Measurements from ENCODE around the gene ASB13.
"Not testable (repeated sequence)": the region's sequence is repeated elsewhere in the genome, so short reads cannot be mapped to it uniquely, and the experiment has no call there.

Gene ASB13

DNA sequence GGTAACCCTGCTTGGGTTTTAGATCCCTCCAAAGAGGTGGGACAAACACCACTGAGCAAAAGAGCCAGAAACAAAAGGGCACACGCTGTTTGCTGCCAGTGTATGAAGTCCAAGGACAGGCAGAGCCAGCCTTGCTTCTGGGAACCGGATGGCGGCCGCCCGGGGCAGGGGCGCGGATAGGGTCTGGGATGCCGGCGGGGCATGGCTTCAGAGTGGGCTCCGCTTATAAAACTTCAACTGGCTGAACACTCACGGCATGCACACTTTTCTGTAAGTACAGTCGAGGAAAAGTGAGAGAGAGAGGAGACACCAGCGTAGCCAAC is 62.6 kb downstream of the ASB13 start:
- no peak for DNase-seq

DNA sequence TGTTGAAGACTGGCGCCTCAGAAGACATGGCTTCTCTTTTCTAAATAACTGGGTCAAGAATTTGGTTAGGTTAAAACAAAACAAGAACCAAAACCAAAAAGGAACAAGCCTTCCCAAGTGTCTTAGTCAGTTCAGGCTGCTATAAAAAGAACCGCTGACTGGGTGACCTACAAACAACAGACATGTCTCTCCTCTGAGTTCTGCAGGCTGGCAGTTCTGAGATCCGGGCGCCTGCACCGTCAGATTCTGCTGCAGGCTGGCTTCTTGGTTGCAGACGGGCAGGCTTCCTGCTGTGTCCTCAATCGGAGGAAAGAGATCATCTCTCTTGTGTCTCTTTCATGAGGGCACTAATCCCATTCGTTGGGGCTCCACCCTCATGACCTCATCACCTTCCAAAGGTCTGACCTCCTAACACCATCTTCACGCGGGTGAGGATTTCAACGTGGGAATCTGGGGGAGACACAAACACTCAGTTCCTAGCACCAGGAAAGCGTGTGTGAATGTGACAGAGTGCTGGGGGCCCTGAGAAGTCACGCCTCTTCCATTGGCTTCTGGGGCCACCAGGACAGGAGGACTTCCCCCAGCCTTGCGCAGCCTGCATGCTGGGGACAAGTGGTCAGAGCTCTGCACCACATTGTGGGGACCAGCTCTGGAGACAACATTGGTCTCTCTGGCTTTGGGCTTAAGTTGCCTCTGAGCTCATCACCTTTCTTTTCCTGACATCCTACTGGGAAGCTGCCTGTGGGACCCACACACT is 63.1 kb downstream of the ASB13 start:
- no peak for DNase-seq

DNA sequence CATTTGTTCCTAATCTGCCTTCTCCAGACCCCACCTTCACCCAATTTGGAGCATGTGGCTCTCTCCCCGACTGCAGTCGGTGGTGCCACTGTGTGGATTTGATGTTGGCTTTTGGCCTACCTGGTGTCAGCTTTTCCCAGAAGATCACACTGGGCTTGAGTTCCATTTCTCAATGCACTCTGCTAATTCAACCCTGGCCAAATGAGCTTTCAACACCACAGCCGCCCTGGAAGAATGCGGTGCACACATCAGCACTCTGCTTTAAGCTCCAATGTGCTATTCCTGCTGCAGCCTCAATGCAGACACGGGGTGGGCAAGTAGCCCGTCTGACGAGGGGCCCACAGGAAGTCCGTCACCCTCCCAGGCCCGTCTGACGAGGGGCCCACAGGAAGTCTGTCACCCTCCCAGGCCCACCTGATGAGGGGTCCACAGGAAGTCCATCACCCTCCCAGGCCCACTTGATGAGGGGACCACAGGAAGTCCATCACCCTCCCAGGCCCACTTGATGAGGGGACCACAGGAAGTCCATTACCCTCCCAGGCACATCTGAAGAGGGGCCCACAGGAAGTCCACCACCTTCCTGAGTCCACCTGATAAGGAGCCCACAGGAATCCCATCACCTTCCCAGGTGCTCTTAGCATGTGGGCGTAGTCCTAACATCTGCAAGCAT is 64.4 kb downstream of the ASB13 start:
- DNase-seq = no peak

DNA sequence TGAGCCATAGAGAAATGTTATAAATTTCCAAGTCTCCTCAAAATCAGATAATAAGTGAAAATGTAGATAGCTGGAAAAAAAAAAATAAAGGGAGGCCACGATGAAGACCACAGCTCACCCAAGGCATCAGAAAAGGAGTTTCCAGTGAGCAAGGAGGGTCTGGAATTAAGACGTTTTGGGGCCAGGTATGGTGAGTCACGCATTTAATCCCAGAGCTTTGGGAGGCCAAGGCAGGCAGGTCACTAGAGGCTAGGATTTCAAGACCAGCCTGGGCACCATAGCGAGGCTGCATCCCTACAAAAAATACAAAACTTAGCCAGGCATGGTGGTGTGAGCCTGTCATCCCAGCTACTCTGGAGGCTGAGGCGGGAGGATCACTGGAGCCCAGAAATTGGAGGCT is 65.5 kb downstream of the ASB13 start:
- DNase-seq = no peak

DNA sequence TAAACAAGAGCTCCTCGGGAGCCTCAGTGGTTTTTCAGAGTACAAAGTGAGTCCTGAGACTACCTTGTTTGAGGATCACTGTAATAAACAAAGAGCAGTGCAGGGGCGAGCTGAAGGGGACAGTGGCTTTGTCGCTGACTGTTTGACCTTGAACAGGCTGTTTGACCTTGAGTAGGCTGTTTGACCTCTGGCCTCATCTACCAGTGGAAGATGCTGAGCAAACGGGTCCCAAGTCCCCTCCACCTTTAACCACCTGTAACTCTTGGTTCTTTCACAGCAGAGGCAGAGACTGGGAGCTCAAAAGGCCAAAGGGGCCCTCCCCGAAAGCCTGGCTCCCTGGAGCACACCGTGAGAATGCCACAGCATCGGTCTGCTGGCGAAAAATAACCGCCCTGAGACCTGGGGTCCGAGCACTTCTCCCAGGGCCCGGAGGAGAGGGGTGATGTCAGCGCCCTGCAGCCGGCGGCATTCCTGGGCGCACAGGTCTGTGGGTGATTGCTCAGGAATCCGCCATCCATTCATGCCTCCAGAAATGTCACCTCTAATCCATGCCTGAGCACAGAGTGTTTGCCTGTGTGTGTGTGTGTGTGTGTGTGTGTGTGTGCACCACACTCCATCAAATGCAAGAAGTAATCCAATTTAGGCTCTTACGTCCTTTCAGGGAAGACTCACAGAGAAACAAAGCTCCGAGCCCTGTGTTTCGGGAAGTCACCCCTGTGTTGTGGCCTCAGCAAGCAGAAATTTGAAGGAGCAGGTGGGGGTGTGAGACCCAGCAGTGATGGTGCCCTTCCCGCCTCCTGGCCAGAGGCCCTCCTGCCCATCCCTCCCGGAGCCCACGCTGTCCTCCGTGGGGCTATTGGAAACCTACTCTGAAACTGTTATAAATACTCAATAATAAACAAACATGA is 66.5 kb downstream of the ASB13 start:
- DNase-seq = no peak

DNA sequence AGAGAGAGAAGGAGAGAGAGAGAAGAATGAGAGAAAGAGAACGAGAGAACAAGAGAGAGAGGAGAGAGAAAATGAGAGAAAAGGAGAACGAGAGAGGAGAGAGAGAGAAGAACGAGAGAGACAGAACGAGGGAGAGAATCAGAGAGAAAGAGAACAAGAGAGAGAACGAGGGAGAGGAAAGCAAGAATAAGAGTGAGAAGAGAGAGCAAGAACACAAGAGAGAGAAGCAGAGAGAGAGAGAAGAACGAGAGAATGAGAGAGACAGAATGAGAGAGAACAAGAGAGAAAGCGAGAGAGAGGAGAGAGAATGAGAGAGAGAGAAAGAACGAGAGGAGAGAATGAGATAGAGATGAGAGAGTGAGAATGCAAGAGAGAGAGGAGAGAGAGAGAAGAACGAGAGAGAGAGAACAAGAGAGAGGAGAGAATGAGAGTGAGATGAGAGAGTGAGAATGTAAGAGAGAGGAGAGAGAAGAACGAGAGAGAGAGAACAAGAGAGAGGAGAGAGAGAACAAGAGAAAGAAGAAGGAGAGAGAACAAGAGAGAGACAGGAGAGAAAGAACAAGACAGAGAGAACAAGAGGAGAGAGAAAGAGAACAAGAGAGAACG is 68.2 kb downstream of the ASB13 start:
- DNase-seq = no peak

DNA sequence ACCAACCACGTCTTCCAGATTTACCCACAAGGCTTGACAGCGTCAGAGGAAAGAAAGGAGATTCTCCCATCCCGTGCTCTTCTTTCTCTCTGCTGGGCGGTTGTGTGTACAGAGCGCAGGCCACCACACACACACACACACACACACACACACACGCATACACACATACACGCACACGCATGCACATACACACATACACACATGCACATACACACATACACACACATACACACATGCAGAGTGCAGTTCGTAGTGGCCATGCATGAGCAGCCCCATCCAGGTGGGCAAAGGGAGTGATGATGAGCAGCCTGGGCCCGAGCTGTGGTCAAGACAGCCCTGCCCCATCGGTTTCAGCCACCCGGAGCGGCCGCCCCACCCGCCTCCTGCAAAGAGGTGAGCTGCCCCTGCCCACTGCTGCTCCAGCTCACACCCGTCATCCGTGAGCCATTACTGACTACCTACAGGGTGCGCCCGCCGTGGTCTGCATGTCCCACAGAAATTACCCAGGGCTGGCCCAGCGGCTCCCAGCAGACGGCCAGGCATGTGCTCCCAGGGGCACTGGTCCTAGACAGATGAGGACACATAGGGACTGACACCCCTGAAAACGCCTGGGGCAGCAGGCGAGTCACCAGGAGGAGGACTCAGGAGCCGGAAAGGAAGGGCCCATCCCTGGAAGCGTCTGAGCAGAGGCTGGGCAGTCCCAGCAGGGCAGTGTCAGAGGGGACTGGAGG is 69.6 kb downstream of the ASB13 start:
- DNase-seq = no peak

DNA sequence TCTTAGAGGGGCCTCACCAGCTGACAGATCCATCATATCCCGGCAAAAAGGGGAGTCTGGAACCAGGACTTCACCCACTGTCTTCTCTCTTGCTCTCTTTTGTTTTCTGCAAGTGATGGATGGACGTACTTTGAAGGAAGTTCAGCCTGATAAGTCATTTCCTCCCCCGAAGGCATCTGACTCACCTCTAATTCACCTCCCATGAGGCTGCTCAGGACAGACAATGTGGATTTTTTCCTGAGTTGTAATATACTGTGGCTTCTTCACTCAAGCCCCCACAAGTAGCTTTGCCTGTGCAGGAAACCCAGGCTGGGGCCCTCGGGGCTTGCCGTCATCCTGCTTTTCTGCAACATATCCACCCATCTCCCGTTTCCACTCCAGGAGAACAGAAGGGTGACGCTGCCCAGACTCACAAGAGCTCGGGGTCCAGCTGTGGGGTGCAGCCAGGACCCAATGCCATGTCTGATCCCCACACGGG is 70.4 kb downstream of the ASB13 start:
- DNase-seq = no peak

DNA sequence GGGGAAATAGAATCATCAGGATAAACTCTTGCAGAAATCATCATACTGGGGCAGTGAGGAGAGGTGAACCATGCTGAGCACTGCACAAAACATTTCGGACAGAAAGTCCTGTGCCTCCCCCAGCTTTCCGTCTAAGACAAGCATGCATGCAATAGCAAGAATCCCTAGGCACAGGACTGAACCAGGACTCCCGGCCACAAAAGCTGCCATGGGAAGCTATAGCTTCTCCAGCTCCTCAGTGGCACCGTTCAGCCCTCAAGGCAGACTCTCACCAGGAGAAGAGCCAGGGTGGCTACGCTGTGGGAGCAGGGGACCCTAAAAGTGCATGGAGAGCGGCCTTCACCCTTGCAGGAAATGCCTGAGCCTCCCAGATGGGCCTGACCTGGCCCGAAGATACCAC is 70.8 kb downstream of the ASB13 start:
- no peak for DNase-seq

DNA sequence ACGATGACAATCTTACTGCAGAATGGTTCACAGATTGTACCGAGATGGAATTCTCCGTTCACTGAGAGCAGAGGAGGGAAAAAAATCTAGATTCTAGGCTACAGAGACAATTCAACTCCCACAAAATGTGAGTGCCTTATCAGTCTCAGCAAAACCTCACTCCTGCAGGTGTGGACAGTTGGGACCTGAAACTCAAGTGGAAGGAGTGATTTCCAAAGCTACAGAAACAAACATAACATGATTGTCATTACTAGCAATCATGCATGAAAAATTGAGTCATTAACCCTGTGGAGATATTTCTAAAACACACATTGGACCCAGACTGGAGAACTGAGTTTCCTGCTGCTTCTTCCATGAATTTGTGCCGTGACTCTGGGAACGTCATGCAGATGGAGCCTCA is 71.3 kb downstream of the ASB13 start:
- no peak for DNase-seq

DNA sequence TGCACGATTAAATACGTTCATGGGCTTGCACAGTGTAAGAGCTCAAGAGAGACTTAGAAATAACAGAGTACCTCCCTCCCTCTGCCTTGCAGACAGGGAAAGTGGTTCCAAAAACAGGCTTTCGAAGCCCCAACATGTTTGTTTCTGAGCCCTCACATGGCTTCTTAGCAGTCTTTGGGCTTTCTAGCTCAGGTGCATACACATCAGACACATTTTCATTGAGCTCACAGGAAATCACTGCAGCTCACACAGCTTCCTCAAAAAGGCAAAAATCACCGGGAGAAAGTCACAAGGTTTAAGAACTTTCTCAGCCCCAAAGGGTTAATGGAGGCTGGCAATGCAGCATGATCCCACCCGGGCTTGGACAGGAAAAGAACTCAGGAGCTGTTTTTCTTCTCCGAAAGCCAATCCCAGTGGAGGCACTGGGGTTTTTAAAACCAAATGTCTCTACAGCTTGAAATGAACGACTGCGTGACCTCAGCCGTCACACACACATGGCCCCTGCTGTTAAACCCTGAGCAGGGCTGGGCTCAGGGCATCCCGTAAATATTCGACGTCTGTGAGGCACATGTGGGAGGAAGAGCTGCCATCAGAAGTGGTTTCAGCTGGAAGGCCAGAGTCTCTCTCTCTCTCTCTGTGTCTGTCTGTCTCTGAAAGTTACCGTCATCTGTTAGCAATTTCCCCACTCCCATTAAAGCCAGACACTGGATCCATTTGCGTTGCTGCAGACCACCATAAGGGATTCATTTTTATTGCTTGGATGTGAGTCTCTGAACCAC is 71.9 kb downstream of the ASB13 start:
- no peak for DNase-seq

DNA sequence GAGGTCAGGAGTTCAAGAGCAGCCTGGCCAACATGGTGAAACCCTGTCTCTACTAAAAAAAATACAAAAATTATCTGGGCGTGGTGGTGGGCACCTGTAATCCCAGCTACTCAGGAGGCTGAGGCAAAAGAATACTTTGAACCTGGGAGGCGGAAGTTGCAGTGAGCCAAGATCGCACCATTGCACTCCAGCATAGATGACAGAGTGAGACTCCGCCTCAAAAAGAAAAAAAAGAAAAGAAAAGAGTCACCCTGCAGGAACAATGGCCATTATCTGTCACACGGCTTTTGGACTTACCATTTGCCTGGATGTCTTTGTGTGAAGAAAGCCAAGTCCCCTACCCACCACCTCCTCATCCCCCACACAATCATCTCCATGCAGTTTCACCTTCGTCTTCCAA is 73.0 kb downstream of the ASB13 start:
- not testable (repeated sequence) for DNase-seq

DNA sequence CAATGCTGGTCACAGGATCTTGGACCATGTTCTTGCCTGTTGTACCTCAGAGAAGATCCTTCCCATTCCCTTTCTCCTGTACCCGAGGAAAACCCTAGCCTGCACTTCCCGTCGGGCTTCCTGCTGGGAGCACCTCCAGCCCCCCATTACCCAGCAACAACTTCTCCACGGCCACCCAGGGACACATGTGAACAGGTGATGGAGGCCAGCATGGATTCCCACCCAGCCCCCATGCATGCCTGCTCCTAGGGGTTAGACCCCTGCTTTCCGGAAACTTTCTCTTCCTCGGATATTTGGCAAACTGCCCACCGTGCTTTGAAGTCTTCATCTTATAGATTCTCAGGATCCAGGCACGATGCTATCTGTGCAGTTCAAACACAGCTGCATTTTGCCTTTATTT is 74.3 kb downstream of the ASB13 start:
- no peak for DNase-seq

DNA sequence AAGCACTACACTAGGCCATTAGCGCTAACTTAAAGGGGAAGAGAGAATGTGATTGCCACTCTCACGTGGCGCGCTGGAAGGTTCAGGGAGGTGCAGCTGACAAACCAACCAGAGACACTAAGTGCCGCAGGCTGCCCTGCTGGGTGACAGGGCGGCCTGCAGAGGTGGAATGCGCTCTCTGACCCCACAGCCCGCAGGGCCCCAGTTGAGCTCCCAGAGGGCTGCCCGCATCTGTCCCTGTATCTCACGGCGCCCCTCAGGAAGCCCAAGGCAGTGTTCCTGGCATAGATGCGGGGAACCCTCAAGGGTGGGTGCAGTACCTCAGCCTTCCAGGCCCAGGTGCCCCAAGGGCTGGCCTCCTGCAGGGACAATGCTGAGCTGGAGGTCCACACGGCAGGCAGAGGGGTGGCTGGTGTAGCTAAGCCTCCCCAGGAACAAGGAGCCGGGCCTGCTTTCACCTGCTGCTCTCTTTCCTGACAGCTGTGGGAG is 75.0 kb downstream of the ASB13 start:
- DNase-seq = no peak

DNA sequence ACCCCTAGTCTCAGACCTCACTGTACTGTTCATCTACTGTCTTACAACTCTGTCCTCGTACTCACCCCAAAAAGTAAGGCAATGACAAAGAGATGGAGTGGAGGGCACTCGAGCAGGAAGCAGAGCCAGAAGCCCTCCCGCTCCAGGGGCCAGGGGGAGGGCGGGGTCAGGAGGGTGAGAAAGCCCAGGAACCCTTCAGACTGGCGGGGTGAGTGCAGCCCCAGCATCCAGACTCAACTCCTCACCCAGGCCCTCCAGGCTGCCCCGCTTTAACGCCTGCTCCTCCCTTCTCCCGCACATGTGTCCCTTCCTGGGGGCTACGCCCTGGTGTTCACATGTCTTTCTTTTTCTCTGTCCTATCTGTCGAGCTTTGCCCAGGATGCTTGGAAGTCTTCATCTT is 75.6 kb downstream of the ASB13 start:
- DNase-seq = no peak

DNA sequence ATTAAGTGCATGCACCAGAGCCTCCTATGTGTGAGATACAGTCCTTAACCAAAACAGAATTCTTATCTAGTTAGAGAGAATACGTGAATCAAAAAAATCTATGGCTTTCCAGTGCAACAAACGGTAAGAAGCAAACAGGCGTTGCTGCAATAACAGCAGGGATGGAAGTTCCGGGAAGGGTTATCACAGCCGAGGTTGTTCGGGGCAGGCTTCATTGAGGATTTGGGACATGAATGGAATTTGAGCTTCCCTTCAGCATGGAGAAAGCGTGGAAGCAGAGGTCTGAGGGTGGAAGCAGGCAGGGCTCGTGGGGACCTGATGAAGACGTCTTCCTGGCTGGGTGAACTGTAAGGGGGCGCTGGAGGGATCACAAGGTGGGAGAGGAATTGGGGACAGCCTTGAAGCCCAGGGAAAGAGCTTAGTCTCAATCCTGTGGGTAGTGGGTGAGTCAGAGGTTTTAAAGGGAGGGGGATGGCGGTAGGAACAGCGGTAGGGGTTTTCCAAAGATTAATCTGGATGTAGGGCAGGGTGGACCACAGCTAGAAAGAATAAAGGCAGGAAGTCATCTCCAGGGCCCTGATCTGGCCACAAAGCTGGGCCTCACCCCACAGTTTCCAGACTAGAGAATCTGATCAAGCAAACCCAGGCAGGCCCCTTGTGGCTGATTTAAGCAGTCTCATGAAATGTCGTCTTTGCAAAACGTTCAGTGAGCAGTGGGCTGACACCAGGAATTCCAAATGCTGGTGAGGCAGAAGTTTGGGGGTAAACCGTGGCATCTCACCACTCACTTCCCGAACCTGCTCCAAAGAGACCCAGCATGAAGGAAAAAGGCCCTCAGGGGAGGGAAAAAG is 76.5 kb downstream of the ASB13 start:
- DNase-seq = no peak

DNA sequence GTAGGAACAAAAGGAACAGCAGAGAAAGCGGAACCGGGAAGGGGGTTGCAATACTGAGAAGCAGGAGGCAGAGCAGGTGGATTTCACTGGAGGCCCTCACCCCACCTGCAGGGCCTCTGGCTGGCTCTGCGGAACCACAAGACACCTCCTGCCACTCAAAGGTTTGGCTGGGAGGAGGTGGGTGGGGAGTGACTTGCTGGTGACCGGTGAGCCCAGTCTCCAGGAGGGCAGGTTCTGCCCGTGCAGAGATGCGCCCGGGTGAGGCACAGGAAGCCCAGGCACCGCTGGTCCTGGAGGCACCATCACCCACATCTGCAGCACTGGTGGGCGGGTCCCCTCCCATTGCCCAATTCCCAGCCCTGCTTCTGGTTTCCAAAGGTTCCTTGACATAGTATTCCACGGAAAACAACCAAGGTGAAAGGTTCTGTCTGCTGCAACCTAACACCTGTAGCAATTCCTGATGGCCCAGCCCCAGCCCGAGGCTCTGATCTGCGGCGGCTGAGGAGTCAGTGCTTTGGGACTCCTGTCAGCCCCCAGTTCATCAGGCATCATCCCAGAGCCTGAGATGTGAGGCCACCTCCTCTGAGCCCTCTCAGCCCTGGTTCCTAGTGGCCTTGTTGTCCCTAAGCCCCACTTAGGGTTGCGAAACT is 77.3 kb downstream of the ASB13 start:
- no peak for DNase-seq

All from NCI-H526 (cell line).